Inferior parietal cortex (tissue), 1 donor: ENCODE data around the gene OPTC.

ENCODE experiments used
- DNase-seq: peaks from one replicate; pipeline ENCODE4 v3.0.0-alpha.2; 2016; ENCODE audit errors: extremely low spot score

The OPTC gene

DNA sequence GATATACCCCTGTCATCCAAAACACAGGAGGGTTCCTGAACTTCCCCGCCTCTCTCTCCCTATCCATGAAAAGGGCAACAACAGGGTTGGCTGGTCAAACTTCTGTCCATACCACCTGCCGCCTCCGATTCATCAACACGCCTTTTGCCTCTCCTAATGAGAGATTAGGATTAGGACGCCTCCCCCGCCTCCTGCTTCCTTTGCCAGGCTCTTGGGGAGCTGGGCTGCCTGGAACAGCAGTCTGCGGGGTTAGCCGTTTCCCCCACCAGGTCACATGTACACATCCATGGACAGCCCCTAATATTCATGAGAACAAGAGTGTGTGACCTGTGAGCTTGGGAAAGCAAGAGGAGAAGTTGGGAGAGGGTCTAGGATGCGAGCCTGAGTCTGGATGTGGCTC, 2.3 kb upstream of the OPTC start:
- DNase-seq: no peak

DNA sequence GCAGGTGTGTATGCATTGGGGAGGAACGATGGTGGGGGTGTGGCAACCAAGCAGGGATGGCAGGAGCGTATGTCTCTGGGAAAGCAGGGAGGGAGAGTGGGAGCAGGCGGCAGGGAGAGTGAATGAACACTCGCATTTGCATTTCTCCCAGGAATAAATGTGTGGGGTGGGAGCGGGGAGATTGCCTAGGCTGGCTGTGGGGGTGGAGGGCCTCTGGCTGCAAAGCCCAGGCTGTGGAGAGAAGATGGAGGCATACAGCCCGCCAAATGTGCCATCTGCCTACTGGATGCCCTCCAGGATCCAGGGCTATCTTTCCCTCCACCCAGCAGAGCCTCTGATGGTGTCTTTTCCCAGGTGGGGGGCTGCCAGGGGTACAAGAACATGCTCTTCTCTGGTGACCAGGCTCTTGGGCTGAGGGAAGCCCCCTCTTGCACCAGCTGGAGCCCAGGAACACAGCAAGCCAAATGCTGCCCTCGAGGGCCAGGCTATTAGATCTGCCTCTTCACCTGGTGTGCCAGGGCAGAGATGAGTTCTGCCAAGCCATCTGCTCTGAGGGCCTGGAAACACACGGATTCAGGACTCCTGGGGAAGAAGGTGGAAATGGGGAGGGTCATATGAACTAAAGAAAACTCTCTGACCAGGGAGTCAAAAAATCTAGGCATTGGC, 1.7 kb upstream of the OPTC start:
- no peak for DNase-seq

GRCh38 chr1:203492748-203493130, 1.2 kb upstream of the OPTC start:
- no peak for DNase-seq

DNA sequence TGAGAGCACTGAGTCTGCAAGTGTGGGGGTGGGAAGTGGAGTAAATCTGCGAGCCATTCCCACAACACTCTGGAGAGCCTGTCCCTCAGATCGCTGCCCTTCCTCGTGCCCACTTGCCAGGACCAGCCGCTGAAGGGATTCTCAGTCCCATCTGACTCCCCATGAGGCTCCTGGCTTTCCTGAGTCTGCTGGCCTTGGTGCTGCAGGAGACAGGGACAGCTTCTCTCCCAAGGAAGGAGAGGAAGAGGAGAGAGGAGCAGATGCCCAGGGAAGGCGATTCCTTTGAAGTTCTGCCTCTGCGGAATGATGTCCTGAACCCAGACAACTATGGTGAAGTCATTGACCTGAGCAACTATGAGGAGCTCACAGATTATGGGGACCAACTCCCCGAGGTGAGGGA, 1.9 kb downstream of the OPTC start:
- no peak for DNase-seq

DNA sequence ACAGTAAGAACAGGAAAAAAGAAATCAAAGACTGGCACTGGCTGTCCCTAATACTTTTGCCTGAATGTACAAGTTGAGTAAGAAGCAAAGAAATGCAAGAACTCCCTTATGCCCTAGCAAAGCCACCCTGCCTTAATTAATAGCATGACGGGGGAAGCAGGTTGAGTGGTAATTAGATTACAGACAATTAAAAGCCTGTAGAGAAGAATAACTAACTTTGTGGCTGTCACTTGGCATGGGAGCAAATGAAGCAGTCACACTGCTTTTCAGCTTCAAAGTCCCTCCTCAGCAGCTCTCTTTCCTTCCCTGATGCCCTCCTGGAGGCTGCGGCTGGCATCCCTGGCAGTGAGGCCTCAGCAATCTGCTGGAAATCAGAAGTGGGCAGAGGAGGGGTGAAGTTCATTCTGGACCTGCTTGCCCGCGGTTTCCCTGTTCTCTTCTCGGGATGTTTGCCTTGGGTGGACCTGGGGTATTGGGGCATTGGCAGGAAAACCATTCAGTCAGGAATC, 3.4 kb downstream of the OPTC start:
- no peak for DNase-seq

GRCh38 chr1:203499643-203500278, 5.8 kb downstream of the OPTC start:
- no peak for DNase-seq

DNA sequence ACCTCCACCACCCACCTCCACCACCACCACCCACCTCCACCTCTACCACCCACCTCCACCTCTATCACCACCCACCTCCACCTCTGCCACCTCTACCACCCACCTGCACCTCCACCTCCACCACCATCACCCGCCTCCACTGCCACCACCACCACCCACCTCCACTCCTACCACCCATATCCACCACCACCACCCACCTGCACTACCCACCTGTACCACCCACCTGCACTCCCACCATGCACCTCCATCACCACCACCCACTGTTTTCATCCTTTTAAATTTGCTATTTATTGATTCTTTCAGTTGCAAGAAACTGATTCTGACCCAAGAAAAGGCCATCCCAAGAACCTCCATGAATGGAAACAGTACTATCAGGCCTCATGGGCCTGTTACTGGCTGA, 6.3 kb downstream of the OPTC start:
- DNase-seq: no peak

DNA sequence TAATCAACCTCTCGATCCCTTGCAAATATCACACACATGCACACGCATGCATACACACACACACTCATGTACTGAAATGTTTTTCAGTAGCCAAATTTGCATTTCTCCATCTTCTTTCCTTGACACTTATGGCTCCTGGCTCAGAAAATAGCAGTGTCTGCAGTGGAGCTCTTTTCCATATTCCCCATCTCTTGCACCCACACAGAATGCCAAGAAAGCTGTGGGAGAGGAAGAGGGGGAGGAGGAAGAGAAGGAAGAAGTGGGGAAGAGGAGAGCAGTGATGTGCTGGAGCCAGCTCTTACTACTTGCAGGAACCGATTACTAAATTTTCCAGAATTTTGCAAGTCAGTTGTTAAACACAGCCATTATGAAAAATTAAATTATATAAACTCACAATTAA, 9.9 kb downstream of the OPTC start:
- DNase-seq: no peak

DNA sequence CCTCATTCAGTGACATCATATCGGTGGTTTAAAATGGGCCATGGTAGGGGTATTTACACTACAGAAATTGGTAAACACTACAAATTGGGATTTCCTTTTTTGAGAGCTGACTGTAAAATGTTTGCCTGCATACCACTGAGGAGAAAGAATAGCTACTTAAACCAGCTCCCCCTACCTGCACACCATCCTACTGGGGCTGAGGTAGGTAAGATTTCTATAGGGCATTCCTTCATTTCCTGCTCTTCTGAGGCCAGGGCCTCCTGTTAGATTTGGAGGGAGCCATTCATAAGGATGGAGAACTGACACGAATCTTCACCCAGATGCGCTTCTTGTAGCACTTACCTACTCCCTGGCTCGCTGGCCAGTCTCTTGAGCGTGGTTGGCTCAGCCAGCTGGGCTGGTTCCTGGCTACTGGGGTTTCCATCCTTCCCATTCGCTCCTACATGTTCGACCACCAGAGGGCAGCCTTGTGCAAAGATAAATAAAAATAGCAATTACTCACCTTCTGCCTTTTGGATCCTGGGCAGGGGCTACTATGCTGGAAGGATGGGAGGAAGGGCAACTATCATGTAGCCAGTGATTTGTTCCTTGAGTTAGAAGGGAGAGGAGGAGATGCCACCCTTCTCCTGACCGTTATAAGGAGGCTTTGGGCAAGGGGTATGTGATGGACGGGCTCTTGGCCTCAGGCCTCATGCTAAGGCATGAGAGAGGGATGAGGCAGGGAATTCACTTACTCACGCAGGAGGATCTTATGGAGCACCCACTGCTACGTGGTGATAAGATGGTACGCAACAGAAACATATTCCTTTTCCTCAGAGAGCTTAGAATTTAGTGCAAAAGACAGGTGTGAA, 10.7 kb downstream of the OPTC start:
- DNase-seq: peak; percentile 93

DNA sequence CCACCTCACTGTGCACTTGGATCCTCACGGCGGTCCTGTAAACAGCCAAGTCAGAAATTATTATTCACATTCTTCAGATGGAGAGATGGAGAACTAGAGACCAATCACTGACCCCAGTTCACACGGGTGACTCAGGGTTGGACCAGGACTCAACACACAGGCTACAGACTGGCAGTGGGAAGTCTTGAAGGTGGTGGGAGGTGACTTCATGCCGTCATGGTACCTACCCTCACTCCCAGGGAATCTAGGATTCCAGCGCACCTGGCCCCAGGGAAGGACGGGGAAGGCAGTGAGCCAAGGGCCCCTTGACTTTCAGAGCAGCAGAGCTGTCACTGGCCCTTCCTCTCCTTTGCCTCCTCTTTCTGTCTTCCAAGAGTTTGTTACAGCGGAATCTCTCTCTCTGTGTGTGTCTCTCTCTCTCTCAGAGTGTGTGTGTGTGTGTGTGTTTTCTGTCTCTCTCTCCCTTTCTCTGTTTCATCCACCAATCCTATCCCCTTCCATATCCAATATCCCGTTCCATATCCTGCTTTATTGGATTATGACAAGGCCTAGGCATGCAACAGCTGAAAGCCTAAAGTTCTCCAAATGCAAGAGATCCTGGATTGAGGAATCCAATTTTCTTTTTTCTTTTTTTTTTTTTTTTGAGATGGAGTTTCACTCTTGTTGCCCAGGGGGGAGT, 11.7 kb downstream of the OPTC start:
- DNase-seq: no peak

GRCh38 chr1:203506858-203507626, 13.1 kb downstream of the OPTC start:
- no peak for DNase-seq

- DNase-seq: no peak
These were observed 13.8 kb downstream of the OPTC start for GRCh38 chr1:203507759-203508158.

DNA sequence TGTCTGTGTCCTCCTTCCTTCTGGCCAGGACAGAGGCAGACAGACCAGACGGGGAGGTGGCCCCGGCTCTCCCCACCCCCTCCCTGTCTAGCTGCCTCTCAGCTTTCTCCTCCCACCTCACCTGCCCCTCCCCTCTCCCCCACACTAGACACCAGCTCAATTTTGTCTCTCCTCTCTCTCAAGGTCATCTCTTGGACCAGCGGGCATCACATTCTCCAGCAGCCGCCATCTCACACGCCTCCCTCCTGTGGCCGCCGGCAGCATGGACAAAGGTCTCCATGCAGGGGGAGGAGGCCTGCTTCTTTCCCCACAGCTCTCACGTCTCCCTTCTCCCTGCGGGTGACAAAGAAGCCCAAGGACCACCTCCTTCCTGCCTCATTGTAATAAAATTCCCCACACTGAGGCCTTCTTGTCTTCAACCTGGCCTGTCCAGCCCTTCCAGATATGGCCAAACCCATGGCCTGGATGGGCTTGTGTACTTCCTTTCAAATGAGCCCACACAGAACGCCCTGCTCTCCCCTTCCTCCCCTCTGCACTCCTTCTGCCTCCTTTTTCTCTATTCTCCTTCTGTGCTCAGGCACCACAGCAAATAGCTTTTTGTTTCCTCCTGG, 14.6 kb downstream of the OPTC start:
- no peak for DNase-seq

DNA sequence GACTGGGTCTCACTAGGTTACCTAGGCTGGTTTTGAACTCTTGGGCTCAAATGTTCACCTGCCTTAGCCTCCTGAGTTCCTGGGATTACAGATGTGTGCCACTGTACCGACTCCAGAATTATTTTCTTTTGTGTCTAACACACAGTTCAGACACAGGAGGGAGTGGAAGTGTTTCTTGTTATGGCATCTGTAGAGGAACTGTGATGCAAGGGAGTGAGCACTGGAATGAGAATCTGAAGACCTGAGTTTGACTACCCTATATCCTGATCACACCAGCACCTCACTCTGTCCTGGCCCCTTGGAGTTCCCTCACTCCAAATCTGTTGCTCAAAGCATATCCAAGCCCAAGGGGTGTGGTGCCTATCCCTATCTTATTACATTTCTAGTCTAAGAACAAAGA, 15.2 kb downstream of the OPTC start:
- DNase-seq: no peak

- no peak for DNase-seq
These were observed 17.6 kb downstream of the OPTC start for GRCh38 chr1:203511513-203511912.

DNA sequence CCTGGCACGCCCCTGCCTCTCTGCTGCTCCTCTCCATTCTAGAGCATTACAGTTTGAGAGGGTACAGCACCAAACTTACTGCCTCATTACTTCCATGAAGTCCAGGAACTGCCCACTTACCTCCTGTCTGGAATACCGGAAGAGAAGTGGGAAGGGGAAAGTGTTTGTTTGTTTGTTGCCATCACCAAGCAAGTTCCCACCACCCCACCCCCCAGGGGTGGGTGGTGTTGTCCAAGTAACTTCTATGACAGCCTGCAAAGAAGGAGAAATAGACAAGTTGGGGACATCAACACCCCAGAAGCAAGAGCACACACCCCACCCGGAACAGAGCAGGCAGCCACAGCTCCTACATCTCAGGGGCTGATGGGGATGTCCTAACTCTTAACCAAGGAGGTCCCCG, 18.0 kb downstream of the OPTC start:
- DNase-seq: no peak

DNA sequence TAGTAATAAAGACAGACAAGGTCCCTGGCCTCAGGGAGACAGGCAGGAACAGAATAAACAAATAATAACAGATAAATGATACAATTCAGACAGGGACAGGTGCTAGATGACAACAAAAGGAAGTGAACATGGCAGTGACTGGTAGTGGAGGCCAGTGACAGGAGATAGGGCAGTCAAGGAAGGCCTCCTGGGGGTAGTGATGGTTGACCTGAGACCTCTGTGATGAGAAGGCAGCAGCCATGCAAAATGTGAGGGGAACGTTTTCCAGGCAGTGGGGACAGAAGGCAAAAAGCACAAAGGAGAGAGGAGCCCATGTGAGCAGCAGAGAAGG, 18.5 kb downstream of the OPTC start:
- DNase-seq: no peak

GRCh38 chr1:203512848-203513584, 19.1 kb downstream of the OPTC start:
- DNase-seq: no peak

DNA sequence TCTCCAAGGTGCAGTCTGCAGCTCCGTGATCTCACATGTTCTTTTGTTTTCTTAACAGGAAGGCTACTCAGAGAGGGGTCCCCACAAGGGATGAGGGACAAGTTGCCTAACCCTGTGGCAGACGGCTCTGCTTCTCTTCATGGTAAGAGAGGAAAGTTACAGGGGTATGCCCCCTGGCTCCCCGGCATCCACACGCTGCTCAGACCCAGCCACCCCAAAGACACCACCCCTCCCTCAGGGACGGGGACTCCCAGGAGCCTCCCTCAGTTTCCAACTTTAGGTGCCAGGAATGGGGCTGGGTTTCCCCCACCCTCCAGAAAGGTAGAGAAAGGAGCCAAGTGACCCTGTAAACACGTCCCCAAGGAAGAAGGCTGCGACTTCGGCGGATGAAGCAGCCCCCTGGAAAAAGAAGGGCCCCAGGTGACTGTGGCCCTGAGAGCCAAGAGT, 19.7 kb downstream of the OPTC start:
- DNase-seq: no peak

- no peak for DNase-seq
These were observed 22.2 kb downstream of the OPTC start for GRCh38 chr1:203516184-203516583.
